GF-D8 (cell line): ENCODE results near the gene ALOX15B.
"Not testable (repeated sequence)": the region's sequence is repeated elsewhere in the genome, so short reads cannot be mapped to it uniquely, and the experiment has no call there.

Source experiments
- DNase-seq: peaks from one replicate; lab custom pipeline; 2025; lab: John Stamatoyannopoulos, UW

Gene ALOX15B

DNA sequence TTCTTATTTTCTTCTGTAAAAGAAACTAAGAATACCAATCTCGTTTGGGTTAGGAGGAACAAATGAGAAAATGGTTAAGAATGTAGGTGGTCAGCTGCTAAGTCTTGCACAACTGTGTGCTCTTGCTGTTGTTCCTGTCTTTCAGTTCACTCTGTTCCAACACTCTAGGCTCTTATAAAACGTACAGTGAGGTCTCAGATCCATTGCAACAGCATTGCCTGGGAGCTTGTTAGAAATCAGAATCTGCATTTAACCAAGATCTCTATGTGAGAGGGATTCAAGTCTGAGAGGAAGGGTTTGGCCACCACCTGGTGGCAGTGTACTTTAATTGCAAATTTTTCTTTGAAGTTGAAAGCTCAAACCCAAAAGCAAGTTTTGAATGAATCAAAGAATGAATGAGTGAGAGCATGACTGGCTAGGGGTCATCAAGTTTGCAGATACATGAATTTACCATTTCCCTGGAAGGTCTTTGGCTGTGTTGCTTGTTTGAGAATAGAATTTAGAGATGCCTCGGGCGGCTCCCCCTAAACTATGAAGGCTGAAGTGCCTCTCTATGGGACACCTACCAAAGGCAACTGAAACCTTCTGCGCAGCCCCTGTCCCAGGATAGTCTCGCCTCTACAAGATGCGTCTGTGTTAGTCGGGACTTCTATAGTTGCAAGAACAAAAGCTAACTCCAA lies 2.5 kb downstream of the ALOX15B start:
- peak; percentile 16 for DNase-seq

DNA sequence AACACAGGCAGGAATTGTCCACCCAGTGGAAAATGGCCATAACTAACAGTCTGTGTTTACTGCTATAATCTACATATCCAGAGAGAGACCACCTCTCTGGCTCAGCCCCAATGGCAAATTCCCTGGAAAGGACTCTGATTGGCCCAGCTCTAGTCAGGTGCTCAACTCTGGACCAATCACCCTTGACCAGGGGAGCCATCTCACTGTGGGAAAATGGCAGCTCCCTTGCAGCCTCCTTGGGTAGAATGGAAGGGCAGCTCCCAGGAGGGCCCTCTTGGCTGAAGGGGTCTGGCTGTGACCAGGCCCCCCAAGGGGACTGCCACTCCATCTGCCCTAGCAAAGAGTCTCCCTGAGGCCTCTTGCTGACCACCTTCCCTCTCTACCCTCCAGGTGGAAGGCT lies 3.1 kb downstream of the ALOX15B start:
- no peak for DNase-seq

GRCh38 chr17:8044819-8045810 lies 6.3 kb downstream of the ALOX15B start:
- DNase-seq, result no peak

- DNase-seq, result no peak
These were observed 7.6 kb downstream of the ALOX15B start for GRCh38 chr17:8046306-8046928.

DNA sequence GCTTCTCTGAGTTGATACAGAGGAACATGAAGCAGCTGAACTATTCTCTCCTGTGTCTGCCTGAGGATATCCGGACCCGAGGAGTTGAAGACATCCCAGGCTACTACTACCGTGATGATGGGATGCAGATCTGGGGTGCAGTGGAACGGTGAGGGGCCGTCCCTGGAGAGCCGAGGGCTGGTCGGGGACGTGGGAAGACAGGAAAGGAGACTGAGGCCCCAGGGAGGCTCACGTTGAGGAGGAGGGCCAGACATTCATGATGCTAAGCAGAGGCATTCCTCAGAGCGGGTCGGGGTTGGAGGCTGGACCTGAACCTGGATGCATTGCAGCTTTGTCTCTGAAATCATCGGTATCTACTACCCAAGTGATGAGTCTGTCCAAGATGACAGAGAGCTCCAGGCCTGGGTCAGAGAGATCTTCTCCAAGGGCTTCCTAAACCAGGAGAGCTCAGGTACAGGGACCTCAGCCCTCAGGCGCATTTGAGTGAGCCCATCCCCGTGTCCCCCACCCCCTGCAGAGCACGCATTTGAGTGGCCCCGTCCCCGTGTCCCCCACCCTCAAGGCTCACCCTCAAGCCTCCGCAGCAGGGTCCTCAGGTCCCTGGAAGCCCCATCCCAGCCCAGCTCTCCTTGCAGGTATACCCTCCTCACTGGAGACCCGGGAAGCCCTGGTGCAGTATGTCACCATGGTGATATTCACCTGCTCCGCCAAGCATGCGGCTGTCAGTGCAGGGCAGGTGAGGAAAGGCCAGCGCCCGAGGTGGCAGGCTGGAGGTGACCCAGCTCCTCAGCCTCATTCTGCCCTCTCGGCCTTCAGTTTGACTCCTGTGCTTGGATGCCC lies 8.3 kb downstream of the ALOX15B start:
- no peak for DNase-seq

- no peak for DNase-seq
These were observed 8.9 kb downstream of the ALOX15B start for GRCh38 chr17:8047769-8048110.

GRCh38 chr17:8048236-8048635 lies 9.4 kb downstream of the ALOX15B start:
- no peak for DNase-seq

DNA sequence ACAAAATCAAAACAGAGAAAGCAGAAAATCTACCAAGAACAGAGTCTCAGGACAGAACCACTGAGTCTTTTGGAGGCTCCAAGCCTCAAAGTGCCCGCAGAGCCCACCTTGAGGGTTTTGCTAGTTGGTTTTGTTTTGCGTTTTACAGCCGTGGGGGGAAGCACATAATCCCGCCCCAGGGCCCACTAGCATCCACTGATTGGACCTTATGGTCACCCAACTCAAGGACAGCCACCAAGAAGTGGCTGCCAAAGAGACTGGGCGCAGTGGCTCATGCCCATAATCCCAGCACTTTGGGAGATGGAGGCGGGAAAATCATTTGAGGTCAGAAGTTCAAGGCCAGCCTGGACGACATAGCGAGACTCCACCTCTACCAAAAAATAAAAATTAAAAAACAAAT lies 9.9 kb downstream of the ALOX15B start:
- no peak for DNase-seq

GRCh38 chr17:8051831-8052230 lies 13.0 kb downstream of the ALOX15B start:
- DNase-seq, result no peak

GRCh38 chr17:8052256-8053252 lies 13.7 kb downstream of the ALOX15B start:
- DNase-seq, result no peak

DNA sequence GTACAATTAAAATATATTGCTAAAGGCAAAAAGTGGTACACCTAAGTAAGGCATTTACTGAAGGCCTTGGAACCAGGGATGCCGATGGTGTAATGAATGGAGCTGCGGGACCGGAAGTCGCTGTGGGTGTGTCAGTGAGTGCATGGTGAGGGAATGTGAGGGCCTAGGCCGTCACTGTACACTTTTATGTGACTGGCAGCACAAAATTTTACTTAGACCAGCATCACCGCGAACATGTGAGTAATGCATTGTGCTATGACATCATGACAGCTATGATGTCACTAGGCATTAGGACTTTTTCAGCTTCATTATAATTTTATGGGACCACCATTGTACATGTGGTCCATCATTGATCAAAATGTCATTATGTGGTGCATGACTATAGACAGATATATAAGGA lies 14.7 kb downstream of the ALOX15B start:
- DNase-seq, result no peak

DNA sequence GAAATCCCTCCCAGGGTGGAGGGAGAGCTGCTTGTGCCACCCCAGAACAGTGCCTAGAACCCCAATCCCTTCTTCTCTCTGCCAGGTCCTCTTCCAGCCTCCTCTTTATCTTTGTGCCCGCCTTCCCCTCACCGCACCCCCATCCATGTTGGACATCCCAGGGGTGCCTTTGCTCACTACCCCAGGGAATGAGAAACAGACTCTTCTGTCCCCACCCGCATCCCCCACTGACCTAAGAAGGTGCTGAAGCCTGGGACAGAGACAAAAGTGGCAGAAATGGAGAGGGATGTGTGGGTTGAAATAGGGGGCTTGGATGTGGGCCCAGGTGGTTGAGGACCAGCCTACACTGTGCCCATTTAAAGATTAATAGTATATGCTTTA lies 17.0 kb downstream of the ALOX15B start:
- DNase-seq, result no peak

DNA sequence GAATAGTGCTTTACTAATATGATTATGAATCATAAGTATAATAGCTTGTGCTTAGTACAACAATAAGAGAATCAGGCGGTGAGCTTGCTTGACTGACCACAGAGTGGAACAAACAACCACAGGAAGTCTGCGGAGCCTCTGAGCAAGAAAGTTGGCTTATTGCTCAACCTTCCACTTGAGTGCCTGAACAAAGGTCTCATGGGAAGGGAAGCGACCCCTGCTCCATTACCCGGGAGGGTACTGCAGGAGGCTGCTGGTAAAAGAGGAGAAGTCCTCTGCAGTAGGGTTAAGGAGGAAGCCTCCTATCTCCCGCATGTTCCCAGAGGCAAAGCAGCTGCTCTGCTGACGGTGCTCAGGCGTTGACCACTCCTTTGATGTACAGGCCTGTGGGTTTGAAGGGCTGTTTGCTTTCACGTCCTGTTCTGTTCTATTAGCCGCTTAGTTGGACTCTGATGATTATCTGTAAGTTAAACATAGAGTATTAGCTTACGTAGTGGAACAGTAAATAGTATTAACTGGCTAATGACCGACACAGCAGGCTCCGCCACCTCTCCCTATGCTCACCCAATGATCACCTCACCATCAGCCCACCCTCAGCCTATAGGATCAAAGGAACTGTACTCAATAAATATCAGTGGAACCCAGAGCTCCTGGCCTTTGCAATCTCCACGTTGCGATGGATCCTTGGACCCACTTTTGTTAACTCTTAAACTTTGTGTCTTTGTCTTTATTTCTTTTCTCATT lies 17.5 kb downstream of the ALOX15B start:
- DNase-seq, result peak; percentile 84

GRCh38 chr17:8056976-8057625 lies 18.2 kb downstream of the ALOX15B start:
- DNase-seq, result no peak

DNA sequence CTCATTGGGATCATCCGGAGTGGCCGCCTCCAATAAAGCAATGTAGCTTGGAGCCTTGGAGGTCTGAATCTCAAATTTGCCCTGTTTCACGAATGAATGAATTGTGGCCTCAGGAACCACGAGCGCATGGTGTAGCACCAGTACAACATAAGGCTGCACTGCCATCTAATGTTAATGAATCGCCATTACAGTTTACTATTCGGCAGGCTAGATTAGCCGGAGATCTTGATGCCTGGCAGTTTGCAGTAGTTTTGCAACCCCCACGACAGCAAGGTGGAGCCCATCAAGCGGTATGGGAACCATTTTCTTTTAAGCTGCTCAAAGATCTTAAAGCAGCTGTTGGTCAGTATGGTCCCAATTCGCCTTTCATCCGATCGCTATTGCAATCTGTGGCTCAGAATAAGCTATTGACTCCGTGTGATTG lies 18.8 kb downstream of the ALOX15B start:
- DNase-seq, result peak; percentile 42

DNA sequence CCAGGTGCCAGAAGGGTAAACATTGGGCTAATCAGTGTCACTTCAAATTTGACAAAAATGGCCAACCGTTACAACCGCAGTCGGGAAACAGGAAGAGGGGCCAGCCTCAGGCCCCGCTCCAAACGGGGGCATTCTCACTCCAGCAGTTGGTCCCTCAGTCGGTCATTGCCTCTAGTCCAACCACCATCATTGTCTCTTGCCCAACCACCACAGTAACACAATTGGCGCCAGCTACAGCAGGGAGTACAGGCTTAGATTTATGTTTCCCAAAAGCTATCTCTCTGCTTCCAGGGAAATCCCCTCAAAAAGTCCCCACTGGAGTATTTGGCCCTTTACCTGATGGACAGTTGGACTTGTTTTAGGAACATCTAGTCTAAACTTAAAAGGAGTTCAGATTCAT lies 20.3 kb downstream of the ALOX15B start:
- DNase-seq, result no peak

DNA sequence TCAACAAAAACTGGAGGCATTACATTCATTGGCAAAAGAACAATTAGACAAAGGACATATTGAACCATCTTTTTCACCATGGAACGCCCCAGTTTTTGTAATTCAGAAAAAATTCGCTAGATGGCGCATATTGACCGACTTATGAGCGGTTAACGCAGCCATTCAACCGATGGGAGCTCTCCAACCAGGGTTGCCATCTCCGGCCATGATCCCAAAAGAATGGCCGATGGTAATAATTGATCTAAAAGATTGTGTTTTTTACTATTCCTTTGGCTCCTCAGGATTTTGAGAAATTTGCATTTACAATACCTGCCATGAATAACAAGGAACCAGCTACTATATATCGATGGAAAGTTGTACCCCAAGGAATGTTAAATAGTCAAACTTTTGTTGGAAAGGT lies 21.4 kb downstream of the ALOX15B start:
- DNase-seq, result no peak

DNA sequence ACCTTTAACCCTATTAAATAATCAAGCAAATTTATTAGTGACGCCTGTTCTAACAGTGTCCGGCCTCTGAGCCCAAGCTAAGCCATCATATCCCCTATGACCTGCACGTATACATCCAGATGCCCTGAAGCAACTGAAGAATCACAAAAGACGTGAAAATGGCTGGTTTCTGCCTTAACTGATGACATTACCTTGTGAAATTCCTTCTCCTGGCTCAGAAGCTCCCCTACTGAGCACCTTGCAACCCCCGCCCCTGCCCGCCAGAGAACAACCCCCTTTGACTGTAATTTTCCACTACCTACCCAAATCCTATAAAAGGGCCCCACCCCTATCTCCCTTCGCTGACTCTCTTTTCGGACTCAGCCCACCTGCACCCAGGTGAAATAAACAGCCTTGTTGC lies 23.0 kb downstream of the ALOX15B start:
- not testable (repeated sequence) for DNase-seq

GRCh38 chr17:8062435-8062806 lies 23.6 kb downstream of the ALOX15B start:
- DNase-seq, result no peak
